ENCODE results near the gene SNPH.

Gene SNPH

DNA sequence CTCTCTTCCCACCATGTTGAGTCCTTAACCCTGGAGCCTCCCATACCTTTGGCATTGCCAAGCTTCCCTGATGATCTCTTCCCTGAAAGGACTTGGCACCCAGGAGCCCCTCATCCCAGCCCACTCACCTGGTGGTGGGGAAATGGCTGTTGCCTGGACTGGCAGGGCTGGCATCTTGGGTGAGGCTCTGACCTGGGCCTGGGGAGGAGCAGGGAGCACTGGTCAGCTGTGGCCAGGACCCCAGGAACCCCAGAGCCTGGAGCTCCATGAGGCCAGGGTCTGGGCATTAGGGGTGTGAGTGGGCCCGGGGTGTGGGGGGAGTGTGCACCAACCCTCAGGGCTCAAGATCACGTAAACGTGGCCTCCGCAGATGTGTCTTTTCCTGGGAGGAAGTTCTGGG, 53.4 kb downstream of the SNPH start:
- peaks cover 9% of the 10 kb centered on the region; the same call in 1 of the 2 replicates for H3F3A ChIP-seq (ENCODE audit: insufficient read depth, low read length)
- no peak overlapping the region for H2AFZ ChIP-seq (ENCODE audit: low read length)
- H3K4me1 ChIP-seq (ENCODE audit: low read length), result peaks cover 14% of the 10 kb centered on the region
- H3K27me3 ChIP-seq (replicated peaks; ENCODE audit: insufficient read depth, low read length), result no peaks in the 10 kb centered on the region
- H3K9me3 ChIP-seq (replicated peaks; ENCODE audit: insufficient read depth, low read length), result no peaks in the 10 kb centered on the region
- H3K9ac ChIP-seq (ENCODE audit: low read length), result no peak overlapping the region
- no peaks in the 10 kb centered on the region for H3K9me2 ChIP-seq (replicated peaks; ENCODE audit: insufficient read depth, low read length)
- no peaks in the 10 kb centered on the region for H4K20me1 ChIP-seq (ENCODE audit: insufficient read depth, low read length)
- H3K27ac ChIP-seq (ENCODE audit: low read length), result no peak overlapping the region
- no peaks in the 10 kb centered on the region for H3K36me3 ChIP-seq (replicated peaks; ENCODE audit: insufficient read depth, low read length)
- no peak overlapping the region for H3K4me3 ChIP-seq (ENCODE audit: low read length)
- DNase-seq, result no peak
- H3K79me2 ChIP-seq (ENCODE audit: low read length), result no peaks in the 10 kb centered on the region
- TF ChIP-seq EZH2 (optimal IDR thresholded peaks at IDR 0.05; ENCODE audit: low read depth, low read length) (no peak), EZH2phosphoT487 (IDR thresholded peaks at IDR 0.05; ENCODE audit: low read length) (no peak), CTCF (IDR thresholded peaks at IDR 0.05; ENCODE audit: low read length) (no peak)
- H3K4me2 ChIP-seq (ENCODE audit: low read depth, low read length), result no peak overlapping the region

DNA sequence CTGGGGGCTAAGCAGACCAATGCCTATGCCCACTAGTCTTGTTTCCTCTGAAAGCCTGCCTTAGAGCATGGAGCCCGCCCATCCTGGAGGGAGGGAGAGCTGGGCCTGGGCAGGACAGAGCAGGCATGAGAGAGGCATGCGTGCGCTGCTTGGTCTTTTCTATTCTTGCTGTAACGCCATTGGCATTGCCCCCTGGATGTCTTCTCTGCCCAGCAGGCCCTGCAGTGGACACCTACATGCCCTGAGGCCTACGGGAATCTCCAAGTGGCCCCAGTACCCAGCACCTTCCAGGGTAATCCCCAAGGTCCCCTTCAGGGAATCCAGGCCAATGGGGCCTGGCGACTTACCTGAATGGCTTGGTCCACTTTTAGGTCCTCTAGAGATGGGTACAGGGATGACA, 53.9 kb downstream of the SNPH start:
- Histone ChIP-seq H3K4me2 (ENCODE audit: low read depth, low read length) (no peak overlapping the region), H3K27me3 (replicated peaks; ENCODE audit: insufficient read depth, low read length) (no peaks in the 10 kb centered on the region), H3F3A (ENCODE audit: insufficient read depth, low read length) (peaks cover 9% of the 10 kb centered on the region; the same call in 1 of the 2 replicates), H2AFZ (ENCODE audit: low read length) (no peak overlapping the region), H3K36me3 (replicated peaks; ENCODE audit: insufficient read depth, low read length) (no peaks in the 10 kb centered on the region), H3K9me3 (replicated peaks; ENCODE audit: insufficient read depth, low read length) (no peaks in the 10 kb centered on the region), H3K4me1 (ENCODE audit: low read length) (peaks cover 17% of the 10 kb centered on the region), H3K9ac (ENCODE audit: low read length) (no peak overlapping the region), H4K20me1 (ENCODE audit: insufficient read depth, low read length) (no peaks in the 10 kb centered on the region), H3K79me2 (ENCODE audit: low read length) (no peaks in the 10 kb centered on the region), H3K27ac (ENCODE audit: low read length) (no peak overlapping the region), H3K9me2 (replicated peaks; ENCODE audit: insufficient read depth, low read length) (no peaks in the 10 kb centered on the region), H3K4me3 (ENCODE audit: low read length) (no peak overlapping the region)
- no peak for TF ChIP-seq EZH2 (optimal IDR thresholded peaks at IDR 0.05; ENCODE audit: low read depth, low read length)
- no peak for TF ChIP-seq CTCF (IDR thresholded peaks at IDR 0.05; ENCODE audit: low read length)
- no peak for TF ChIP-seq EZH2phosphoT487 (IDR thresholded peaks at IDR 0.05; ENCODE audit: low read length)
- no peak for DNase-seq

DNA sequence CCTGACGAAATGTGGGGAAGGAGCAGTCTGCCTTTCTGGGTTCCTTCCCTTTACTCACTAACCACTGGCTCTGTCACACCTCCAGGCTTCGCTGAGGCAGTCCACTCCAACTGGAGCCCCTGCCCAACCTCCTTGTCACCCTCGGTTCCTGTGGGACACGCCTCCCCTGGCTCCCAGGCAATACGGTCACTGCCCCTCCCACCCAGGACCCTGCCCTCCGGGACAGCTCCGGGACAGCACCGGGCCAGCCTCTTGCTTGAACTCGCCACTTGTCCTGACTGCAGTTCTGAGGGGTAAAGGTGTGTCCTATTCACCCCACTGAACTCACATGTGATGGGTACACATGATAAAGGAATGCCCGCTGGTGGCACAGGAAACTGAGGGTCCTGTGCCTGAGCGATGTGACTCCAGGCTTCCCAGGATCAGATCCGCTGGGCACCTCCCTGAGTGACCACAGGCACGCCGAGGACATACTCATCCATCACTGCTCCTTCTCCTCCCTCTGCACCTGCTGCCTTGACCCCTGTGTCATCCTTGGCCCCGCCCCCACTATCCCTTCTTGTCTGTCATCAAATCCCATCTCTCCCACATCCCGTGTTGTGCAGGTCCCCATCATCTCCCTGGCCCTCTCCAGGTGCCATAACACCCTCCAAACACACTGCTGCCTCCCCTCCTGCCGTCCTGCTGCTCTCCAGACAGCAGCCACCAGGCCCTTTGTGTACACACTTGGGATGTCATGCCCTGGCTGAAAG, 55.0 kb downstream of the SNPH start:
- H3K9me2 ChIP-seq (replicated peaks; ENCODE audit: insufficient read depth, low read length), result no peaks in the 10 kb centered on the region
- H3F3A ChIP-seq (ENCODE audit: insufficient read depth, low read length), result peaks cover 9% of the 10 kb centered on the region; the same call in 1 of the 2 replicates
- H3K9me3 ChIP-seq (replicated peaks; ENCODE audit: insufficient read depth, low read length), result no peaks in the 10 kb centered on the region
- TF ChIP-seq CTCF (IDR thresholded peaks at IDR 0.05; ENCODE audit: low read length) (no peak), EZH2 (optimal IDR thresholded peaks at IDR 0.05; ENCODE audit: low read depth, low read length) (no peak), EZH2phosphoT487 (IDR thresholded peaks at IDR 0.05; ENCODE audit: low read length) (no peak)
- no peaks in the 10 kb centered on the region for H4K20me1 ChIP-seq (ENCODE audit: insufficient read depth, low read length)
- peaks cover 9% of the 10 kb centered on the region for H3K79me2 ChIP-seq (ENCODE audit: low read length)
- H3K27me3 ChIP-seq (replicated peaks; ENCODE audit: insufficient read depth, low read length), result no peaks in the 10 kb centered on the region
- no peak overlapping the region for H3K27ac ChIP-seq (ENCODE audit: low read length)
- H3K4me3 ChIP-seq (ENCODE audit: low read length), result no peak overlapping the region
- no peak overlapping the region for H2AFZ ChIP-seq (ENCODE audit: low read length)
- no peak for DNase-seq
- no peak overlapping the region for H3K4me2 ChIP-seq (ENCODE audit: low read depth, low read length)
- no peaks in the 10 kb centered on the region for H3K36me3 ChIP-seq (replicated peaks; ENCODE audit: insufficient read depth, low read length)
- H3K9ac ChIP-seq (ENCODE audit: low read length), result no peak overlapping the region
- peaks cover 19% of the 10 kb centered on the region for H3K4me1 ChIP-seq (ENCODE audit: low read length)
